Measurements from ENCODE around the gene SERPINB4. TPM values are rescaled to one million over a fixed set of nuclear protein-coding genes. Genes with fewer than 3 reads are reported as not detected.

Gene SERPINB4
- total RNA-seq, 1 donor from 2014 or later, result not detected

GRCh38 chr18:63627819-63628218 is 16.2 kb downstream of the SERPINB4 start:
- intact Hi-C loops (cut with micrococcal nuclease), result no loop called here

- intact Hi-C loops (cut with micrococcal nuclease), result no loop called here
These were observed 17.6 kb downstream of the SERPINB4 start for GRCh38 chr18:63626431-63626830.

- intact Hi-C loops (cut with micrococcal nuclease), result no loop called here
These were observed 19.2 kb downstream of the SERPINB4 start for GRCh38 chr18:63624863-63625262.

- intact Hi-C loops (cut with micrococcal nuclease), result no loop called here
These were observed 24.4 kb downstream of the SERPINB4 start for GRCh38 chr18:63619661-63620060.

- intact Hi-C loops (cut with micrococcal nuclease), result no loop called here
These were observed 26.2 kb downstream of the SERPINB4 start for GRCh38 chr18:63617915-63618234.

GRCh38 chr18:63617049-63617914 is 26.8 kb downstream of the SERPINB4 start:
- intact Hi-C loops (cut with micrococcal nuclease), result no loop called here

GRCh38 chr18:63613420-63613819 is 30.6 kb downstream of the SERPINB4 start:
- intact Hi-C loops (cut with micrococcal nuclease), result no loop called here

GRCh38 chr18:63606526-63606925 is 37.5 kb downstream of the SERPINB4 start:
- intact Hi-C loops (cut with micrococcal nuclease), result no loop called here

GRCh38 chr18:63604791-63605567 is 39.1 kb downstream of the SERPINB4 start:
- intact Hi-C loops (cut with micrococcal nuclease), result no loop called here

- intact Hi-C loops (cut with micrococcal nuclease), result no loop called here
These were observed 40.3 kb downstream of the SERPINB4 start for GRCh38 chr18:63603772-63604171.

- intact Hi-C loops (cut with micrococcal nuclease), result no loop called here
These were observed 40.7 kb downstream of the SERPINB4 start for GRCh38 chr18:63603355-63603754.

- intact Hi-C loops (cut with micrococcal nuclease), result no loop called here
These were observed 47.1 kb downstream of the SERPINB4 start for GRCh38 chr18:63596964-63597363.

GRCh38 chr18:63592471-63592870 is 51.6 kb downstream of the SERPINB4 start:
- intact Hi-C loops (cut with micrococcal nuclease), result no loop called here

- intact Hi-C loops (cut with micrococcal nuclease), result no loop called here
These were observed 52.3 kb downstream of the SERPINB4 start for GRCh38 chr18:63591725-63592124.

GRCh38 chr18:63590966-63591695 is 52.9 kb downstream of the SERPINB4 start:
- intact Hi-C loops (cut with micrococcal nuclease), result no loop called here

GRCh38 chr18:63590373-63590772 is 53.7 kb downstream of the SERPINB4 start:
- intact Hi-C loops (cut with micrococcal nuclease), result no loop called here

- intact Hi-C loops (cut with micrococcal nuclease), result loop anchor here (10.0 kb wide), 1 partner anchor 256 kb away; no protein-coding TSS in a partner anchor
These were observed 55.1 kb downstream of the SERPINB4 start for GRCh38 chr18:63588909-63589308.

Other genes with a start within 250 kb of the SERPINB4 start
- 78.8 and 84.4 TPM in 2 replicates for gene VPS4B, start 221.8 kb downstream of the SERPINB4 start, total RNA-seq
- gene SERPINB5, start 167.3 kb downstream of the SERPINB4 start, total RNA-seq, result not detected in 2 replicates
- gene SERPINB12, start 101.9 kb downstream of the SERPINB4 start, total RNA-seq, result not detected in 2 replicates
- gene SERPINB13, start 56.9 kb downstream of the SERPINB4 start, total RNA-seq, result not detected in 2 replicates
- gene SERPINB3, start 17.6 kb upstream of the SERPINB4 start, total RNA-seq, result not detected in 2 replicates
- not detected in 2 replicates for gene SERPINB11, start 58.7 kb upstream of the SERPINB4 start, total RNA-seq
- gene SERPINB7, start 131.2 kb upstream of the SERPINB4 start, total RNA-seq, result not detected in 2 replicates
- gene SERPINB2, start 243.4 kb upstream of the SERPINB4 start, total RNA-seq, result not detected in 2 replicates